Coronary artery (tissue), 2 donors: ENCODE data around the gene C2orf69.

ENCODE experiments used
- DNase-seq: peaks from one replicate; pipeline ENCODE4 v3.0.0-alpha.2; 2017; ENCODE audit warnings: low spot score
- H3K27ac ChIP-seq, 2 donors: fragments of 200-600 bp; sonication (generic); one replicate each; pipeline ENCODE4 v1.5.1; 2016 to 2019
- H3K4me3 ChIP-seq: fragments of 200-600 bp; sonication (generic); 2 replicates; pipeline ENCODE4 v1.5.1; 2016; ENCODE audit warnings: mild to moderate bottlenecking, moderate library complexity
- TF ChIP-seq, protein P1 (sequence below): fragments of 200-600 bp; sonication (generic); IDR thresholded peaks from one replicate; pipeline ENCODE4 v1.5.1; 2019; ENCODE audit warnings: antibody characterized with exemption

The C2orf69 gene

DNA sequence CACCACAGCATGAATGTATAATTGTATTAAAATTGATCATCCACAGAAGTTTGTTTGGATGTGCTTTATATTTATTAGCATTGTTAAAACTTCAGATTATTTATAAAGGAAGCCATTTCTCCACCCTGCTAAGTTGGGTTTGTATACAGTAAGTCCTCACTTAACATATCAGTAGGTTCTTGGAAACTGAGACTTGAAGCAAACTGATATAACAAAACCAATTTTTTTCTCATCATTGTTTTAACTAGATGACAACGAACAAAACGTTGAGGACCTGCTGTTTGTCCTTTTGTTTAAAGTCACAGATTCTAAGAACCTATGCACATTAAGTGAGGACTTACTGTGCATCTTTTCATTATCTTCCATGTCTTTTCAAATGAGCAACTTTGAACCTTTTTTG is 17.1 kb downstream of the C2orf69 start:
- no peak overlapping the region for H3K27ac ChIP-seq
- no peak overlapping the region for H3K4me3 ChIP-seq
- TF ChIP-seq, protein P1, sequence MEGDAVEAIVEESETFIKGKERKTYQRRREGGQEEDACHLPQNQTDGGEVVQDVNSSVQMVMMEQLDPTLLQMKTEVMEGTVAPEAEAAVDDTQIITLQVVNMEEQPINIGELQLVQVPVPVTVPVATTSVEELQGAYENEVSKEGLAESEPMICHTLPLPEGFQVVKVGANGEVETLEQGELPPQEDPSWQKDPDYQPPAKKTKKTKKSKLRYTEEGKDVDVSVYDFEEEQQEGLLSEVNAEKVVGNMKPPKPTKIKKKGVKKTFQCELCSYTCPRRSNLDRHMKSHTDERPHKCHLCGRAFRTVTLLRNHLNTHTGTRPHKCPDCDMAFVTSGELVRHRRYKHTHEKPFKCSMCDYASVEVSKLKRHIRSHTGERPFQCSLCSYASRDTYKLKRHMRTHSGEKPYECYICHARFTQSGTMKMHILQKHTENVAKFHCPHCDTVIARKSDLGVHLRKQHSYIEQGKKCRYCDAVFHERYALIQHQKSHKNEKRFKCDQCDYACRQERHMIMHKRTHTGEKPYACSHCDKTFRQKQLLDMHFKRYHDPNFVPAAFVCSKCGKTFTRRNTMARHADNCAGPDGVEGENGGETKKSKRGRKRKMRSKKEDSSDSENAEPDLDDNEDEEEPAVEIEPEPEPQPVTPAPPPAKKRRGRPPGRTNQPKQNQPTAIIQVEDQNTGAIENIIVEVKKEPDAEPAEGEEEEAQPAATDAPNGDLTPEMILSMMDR: no peak
- no peak for DNase-seq

GRCh38 chr2:199928626-199929025 is 17.5 kb downstream of the C2orf69 start:
- no peak for DNase-seq
- Histone ChIP-seq H3K4me3 (no peak overlapping the region), H3K27ac (no peak overlapping the region)
- TF ChIP-seq, protein P1: no peak

DNA sequence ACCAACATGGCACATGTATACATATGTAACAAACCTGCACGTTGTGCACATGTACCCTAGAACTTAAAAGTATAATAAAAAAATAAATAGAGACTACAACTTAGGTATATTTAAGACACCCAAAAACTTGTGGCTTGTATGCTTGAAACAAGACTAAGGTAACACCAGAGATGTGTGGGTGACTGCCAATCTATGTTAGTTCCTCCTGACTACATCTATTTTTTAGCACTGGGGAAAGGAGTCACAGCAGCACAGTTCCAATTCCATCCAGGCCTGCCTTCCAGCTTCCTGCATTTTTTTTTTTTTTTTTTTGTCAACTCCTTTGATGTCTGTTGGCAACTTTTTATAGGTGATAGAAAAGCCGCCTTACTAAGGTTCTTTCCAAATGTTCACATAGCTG is 18.2 kb downstream of the C2orf69 start:
- H3K4me3 ChIP-seq: no peak overlapping the region
- H3K27ac ChIP-seq: no peak overlapping the region
- no peak for DNase-seq
- TF ChIP-seq, protein P1: no peak

GRCh38 chr2:199932312-199932855 is 21.3 kb downstream of the C2orf69 start:
- DNase-seq: no peak
- no peak overlapping the region for H3K4me3 ChIP-seq
- TF ChIP-seq, protein P1: no peak

DNA sequence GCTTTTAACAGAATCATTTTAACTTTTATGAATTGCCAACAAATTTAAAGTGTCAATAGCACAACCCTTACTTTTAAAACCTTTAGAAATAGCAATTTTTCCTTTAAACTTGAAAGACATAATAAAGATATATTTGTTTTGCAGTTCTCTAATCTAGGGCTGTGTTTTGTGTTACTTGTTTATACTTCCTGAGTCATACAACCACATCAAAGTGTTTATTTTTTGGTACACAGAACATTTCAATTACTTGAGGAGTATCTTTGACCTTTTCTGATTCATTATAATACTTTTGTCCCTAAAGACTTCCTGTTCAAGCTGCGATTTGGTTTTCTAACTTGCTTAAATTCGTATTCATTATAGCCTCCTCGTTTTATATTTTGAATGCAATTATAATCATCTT is 22.4 kb downstream of the C2orf69 start:
- no peak for DNase-seq
- no peak overlapping the region for H3K4me3 ChIP-seq
- H3K27ac ChIP-seq: no peak overlapping the region
- TF ChIP-seq, protein P1: no peak

More at GRCh38 chr2:199932312-199932855, 21.3 kb downstream of the C2orf69 start:
- no peak overlapping the region for H3K27ac ChIP-seq

- Histone ChIP-seq H3K27ac (no peak overlapping the region), H3K4me3 (no peak overlapping the region)
- DNase-seq: no peak
- TF ChIP-seq, protein P1: no peak
Observed at GRCh38 chr2:199936554-199936953, 25.5 kb downstream of the C2orf69 start.

GRCh38 chr2:199940373-199940772 is 29.3 kb downstream of the C2orf69 start:
- TF ChIP-seq, protein P1: no peak
- DNase-seq: no peak

More at GRCh38 chr2:199940373-199940772, 29.3 kb downstream of the C2orf69 start:
- Histone ChIP-seq H3K27ac (no peak overlapping the region), H3K4me3 (no peak overlapping the region)
